ENCODE measurements around the gene DNAH7. TPM values are rescaled to one million over a fixed set of nuclear protein-coding genes. Genes with fewer than 3 reads are reported as not detected.

Gene DNAH7
- total and polyA plus RNA-seq, 9 of the 15 experiments (the other 6 are each of a cell fraction or from before 2014, with no cell fraction given) = 0.03 to 0.42 (median 0.18) TPM

DNA sequence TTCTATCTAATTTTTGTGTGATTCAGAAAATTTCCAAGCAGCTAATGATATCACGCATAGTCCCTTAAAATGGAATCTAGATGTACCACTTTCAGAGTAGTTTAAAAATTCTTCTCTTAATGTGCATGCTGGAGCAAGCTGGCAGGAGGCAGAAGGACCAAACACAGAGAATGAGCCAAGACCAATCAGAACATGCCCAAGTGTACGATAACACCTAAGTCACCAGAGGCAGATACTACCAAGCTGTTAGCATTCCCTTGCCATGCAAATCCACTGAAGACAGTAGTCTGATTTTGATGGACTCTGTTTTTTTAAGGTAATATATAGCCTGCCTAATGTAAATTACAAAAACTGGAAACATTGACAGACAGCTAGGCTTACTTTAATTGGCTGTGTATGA is 109.3 kb downstream of the DNAH7 start:
- ChIA-PET CTCF (ENCODE audit: low intra/inter-chr PET ratio) (no interaction called here), POLR2A (interaction anchor here (0.6 kb wide), 1 partner anchor 367 kb away, joined by 3 read pairs; no protein-coding TSS in a partner anchor)
- in situ Hi-C loops (cut with MboI) (no loop called here), intact Hi-C loops (cut with micrococcal nuclease) (no loop called here)
- H2AFZ ChIP-seq (ENCODE audit: low read depth, low read length) = no peak overlapping the region
- no peaks in the 10 kb centered on the region for H3K36me3 ChIP-seq (ENCODE audit: control insufficient read depth, insufficient read depth, low read length)
- 14% methylated on average over 2 of the region's 2 CpGs for WGBS (ENCODE audit: insufficient coverage, low coverage, missing lambda C conversion rate)
- H3K27ac ChIP-seq (ENCODE audit: extremely low read depth, low read depth, low read length) = no peak overlapping the region
- H4K20me1 ChIP-seq (replicated peaks; ENCODE audit: control insufficient read depth, insufficient read depth, low read length) = no peaks in the 10 kb centered on the region
- H3K9ac ChIP-seq (ENCODE audit: insufficient read depth in 1 of 2, low read depth in 2 of 2, low read length in 2 of 2) = no peak overlapping the region
- TF ChIP-seq ZKSCAN3 (CRISPR knock-in tag; IDR thresholded peaks at IDR 0.05) = no peak
- TF ChIP-seq, protein P1, sequence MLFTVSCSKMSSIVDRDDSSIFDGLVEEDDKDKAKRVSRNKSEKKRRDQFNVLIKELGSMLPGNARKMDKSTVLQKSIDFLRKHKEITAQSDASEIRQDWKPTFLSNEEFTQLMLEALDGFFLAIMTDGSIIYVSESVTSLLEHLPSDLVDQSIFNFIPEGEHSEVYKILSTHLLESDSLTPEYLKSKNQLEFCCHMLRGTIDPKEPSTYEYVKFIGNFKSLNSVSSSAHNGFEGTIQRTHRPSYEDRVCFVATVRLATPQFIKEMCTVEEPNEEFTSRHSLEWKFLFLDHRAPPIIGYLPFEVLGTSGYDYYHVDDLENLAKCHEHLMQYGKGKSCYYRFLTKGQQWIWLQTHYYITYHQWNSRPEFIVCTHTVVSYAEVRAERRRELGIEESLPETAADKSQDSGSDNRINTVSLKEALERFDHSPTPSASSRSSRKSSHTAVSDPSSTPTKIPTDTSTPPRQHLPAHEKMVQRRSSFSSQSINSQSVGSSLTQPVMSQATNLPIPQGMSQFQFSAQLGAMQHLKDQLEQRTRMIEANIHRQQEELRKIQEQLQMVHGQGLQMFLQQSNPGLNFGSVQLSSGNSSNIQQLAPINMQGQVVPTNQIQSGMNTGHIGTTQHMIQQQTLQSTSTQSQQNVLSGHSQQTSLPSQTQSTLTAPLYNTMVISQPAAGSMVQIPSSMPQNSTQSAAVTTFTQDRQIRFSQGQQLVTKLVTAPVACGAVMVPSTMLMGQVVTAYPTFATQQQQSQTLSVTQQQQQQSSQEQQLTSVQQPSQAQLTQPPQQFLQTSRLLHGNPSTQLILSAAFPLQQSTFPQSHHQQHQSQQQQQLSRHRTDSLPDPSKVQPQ (CRISPR knock-in tag; IDR thresholded peaks at IDR 0.05; ENCODE audit: borderline replicate concordance) = no peak
- no peak for TF ChIP-seq RBM39 (optimal IDR thresholded peaks at IDR 0.05; ENCODE audit: low read depth, low read length)
- TF ChIP-seq, protein P2, sequence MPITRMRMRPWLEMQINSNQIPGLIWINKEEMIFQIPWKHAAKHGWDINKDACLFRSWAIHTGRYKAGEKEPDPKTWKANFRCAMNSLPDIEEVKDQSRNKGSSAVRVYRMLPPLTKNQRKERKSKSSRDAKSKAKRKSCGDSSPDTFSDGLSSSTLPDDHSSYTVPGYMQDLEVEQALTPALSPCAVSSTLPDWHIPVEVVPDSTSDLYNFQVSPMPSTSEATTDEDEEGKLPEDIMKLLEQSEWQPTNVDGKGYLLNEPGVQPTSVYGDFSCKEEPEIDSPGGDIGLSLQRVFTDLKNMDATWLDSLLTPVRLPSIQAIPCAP (CRISPR knock-in tag; IDR thresholded peaks at IDR 0.05; ENCODE audit: borderline replicate concordance) = no peak
- no peak for TF ChIP-seq ZNF668 (CRISPR knock-in tag; IDR thresholded peaks at IDR 0.05)
- no peak for TF ChIP-seq SRF (CRISPR knock-in tag; IDR thresholded peaks at IDR 0.05)
- no peak for TF ChIP-seq EZH2 (IDR thresholded peaks at IDR 0.05; ENCODE audit: borderline replicate concordance, low read depth, low read length)
- no peak for TF ChIP-seq BDP1 (IDR thresholded peaks at IDR 0.05; ENCODE audit: insufficient read depth, insufficient read length)
- TF ChIP-seq, protein P3, sequence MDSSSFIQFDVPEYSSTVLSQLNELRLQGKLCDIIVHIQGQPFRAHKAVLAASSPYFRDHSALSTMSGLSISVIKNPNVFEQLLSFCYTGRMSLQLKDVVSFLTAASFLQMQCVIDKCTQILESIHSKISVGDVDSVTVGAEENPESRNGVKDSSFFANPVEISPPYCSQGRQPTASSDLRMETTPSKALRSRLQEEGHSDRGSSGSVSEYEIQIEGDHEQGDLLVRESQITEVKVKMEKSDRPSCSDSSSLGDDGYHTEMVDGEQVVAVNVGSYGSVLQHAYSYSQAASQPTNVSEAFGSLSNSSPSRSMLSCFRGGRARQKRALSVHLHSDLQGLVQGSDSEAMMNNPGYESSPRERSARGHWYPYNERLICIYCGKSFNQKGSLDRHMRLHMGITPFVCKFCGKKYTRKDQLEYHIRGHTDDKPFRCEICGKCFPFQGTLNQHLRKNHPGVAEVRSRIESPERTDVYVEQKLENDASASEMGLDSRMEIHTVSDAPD (CRISPR knock-in tag; IDR thresholded peaks at IDR 0.05) = no peak
- no peak for TF ChIP-seq HNRNPK (IDR thresholded peaks at IDR 0.05; ENCODE audit: low read depth, low read length, poor library complexity, severe bottlenecking)
- no peak for TF ChIP-seq NR3C1 (CRISPR knock-in tag; IDR thresholded peaks at IDR 0.05)
- TF ChIP-seq HNRNPLL (IDR thresholded peaks at IDR 0.05; ENCODE audit: low read depth, low read length, poor library complexity, severe bottlenecking) = no peak
- H3K79me2 ChIP-seq (ENCODE audit: control insufficient read depth, insufficient read depth, low read length) = no peaks in the 10 kb centered on the region
- no peaks in the 10 kb centered on the region for H3K9me3 ChIP-seq (replicated peaks; ENCODE audit: control insufficient read depth, insufficient read depth, low read depth, low read length)
- no peak overlapping the region for H3K4me2 ChIP-seq (ENCODE audit: insufficient read depth, low read length)
- no peak for FAIRE-seq
- H3K4me3 ChIP-seq = no peak overlapping the region
- H3K27me3 ChIP-seq (ENCODE audit: control insufficient read depth in 2 of 2, insufficient read depth in 2 of 2, low read length in 2 of 2) = no peaks in the 10 kb centered on the region
- H3K4me1 ChIP-seq (replicated peaks in 1 of 2; ENCODE audit: control insufficient read depth in 2 of 2, insufficient read depth in 2 of 2, low read length in 2 of 2) = no peaks in the 10 kb centered on the region
- H3K9me1 ChIP-seq (ENCODE audit: control insufficient read depth, insufficient read depth, low read length) = no peaks in the 10 kb centered on the region
- no peak for DNase-seq (ENCODE audit: extremely low read depth in 1 of 4, low spot score in 3 of 4)
- ATAC-seq = no peak
- no TSS peak for BruUV-seq (replicated peaks)

Data from K562 (cell line).